Measurements from ENCODE around the gene CLDND1. TPM values are rescaled to one million over a fixed set of nuclear protein-coding genes. Genes with fewer than 3 reads are reported as not detected.

Gene CLDND1
- total RNA-seq, 2 experiments from 2014 or later, result 168 to 185 TPM

- H3K27me3 ChIP-seq (ENCODE audit: control insufficient read depth in 1 of 2, insufficient read depth in 2 of 2, low read length in 2 of 2), result no peaks in the 10 kb centered on the region
- H3K9me3 ChIP-seq (ENCODE audit: control insufficient read depth in 1 of 2, insufficient read depth in 1 of 2, low read length in 2 of 2), result no peaks in the 10 kb centered on the region
- H3K4me1 ChIP-seq (ENCODE audit: insufficient read depth, low read length), result peaks cover 46% of the 10 kb centered on the region
- no peaks in the 10 kb centered on the region for H3K9me3 Mint-ChIP-seq
- peak overlapping the region in 1 of 2 donors; percentile 90 for H3K27ac ChIP-seq (ENCODE audit: low read depth in 1 of 2, low read length in 2 of 2)
- ChIA-PET CTCF (no interaction called here), POLR2A (interaction anchor here (1.0 to 7.1 kb wide), 5 partner anchors 11 to 59 kb away, joined by 3 to 169 read pairs (median 35); partner anchors contain the start of genes CLDND1 and CPOX)
- ATAC-seq (ENCODE audit: poor library complexity) (no peak), DNase-seq (peak in 1 of 14 experiments; percentile 27)
- intact Hi-C loops (cut with DNase I, micrococcal nuclease), result no loop called here
- no peaks in the 10 kb centered on the region for H3K27me3 Mint-ChIP-seq
- peaks cover 79% of the 10 kb centered on the region for H3K4me1 Mint-ChIP-seq (ENCODE audit: low read depth)
- peaks cover 5% of the 10 kb centered on the region for H3K36me3 Mint-ChIP-seq (ENCODE audit: low read depth)
- H3K4me3 Mint-ChIP-seq, result peak overlapping the region; percentile 49
- H3K36me3 ChIP-seq (ENCODE audit: insufficient read depth, low read length), result no peaks in the 10 kb centered on the region
- peak overlapping the region; percentile 100 for H3K27ac Mint-ChIP-seq
- TF ChIP-seq, protein P1, sequence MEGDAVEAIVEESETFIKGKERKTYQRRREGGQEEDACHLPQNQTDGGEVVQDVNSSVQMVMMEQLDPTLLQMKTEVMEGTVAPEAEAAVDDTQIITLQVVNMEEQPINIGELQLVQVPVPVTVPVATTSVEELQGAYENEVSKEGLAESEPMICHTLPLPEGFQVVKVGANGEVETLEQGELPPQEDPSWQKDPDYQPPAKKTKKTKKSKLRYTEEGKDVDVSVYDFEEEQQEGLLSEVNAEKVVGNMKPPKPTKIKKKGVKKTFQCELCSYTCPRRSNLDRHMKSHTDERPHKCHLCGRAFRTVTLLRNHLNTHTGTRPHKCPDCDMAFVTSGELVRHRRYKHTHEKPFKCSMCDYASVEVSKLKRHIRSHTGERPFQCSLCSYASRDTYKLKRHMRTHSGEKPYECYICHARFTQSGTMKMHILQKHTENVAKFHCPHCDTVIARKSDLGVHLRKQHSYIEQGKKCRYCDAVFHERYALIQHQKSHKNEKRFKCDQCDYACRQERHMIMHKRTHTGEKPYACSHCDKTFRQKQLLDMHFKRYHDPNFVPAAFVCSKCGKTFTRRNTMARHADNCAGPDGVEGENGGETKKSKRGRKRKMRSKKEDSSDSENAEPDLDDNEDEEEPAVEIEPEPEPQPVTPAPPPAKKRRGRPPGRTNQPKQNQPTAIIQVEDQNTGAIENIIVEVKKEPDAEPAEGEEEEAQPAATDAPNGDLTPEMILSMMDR (IDR thresholded peaks at IDR 0.05), result no peak
- H3K4me3 ChIP-seq (ENCODE audit: low read length), result no peak overlapping the region
Observed at GRCh38 chr3:98565843-98566242, 43.1 kb upstream of the CLDND1 start.

DNA sequence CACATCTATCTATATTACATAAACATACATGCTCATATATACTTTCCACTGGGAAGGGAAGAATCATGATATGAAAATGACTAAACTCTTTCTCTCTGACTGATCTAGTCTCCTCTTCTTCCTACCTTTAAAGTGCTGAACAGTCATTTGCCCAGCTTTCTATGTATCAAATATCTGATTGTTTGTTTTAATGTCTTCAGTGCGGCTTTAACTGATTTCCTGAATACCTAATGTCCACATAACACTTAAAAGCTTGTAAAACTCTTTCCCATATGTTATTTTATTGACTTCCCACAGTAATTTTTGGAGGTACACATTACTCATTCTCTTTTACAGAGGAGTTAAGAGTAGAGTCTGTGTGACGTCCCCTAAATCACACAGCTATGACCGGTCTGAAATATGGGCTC lies 42.5 kb upstream of the CLDND1 start:
- H3K9me3 Mint-ChIP-seq, result no peaks in the 10 kb centered on the region
- peaks cover 46% of the 10 kb centered on the region for H3K4me1 ChIP-seq (ENCODE audit: insufficient read depth, low read length)
- H3K4me1 Mint-ChIP-seq (ENCODE audit: low read depth), result peaks cover 82% of the 10 kb centered on the region
- ChIA-PET CTCF (interaction anchor here (0.7 to 1.4 kb wide), 4 partner anchors 12 to 63 kb away, joined by 3 to 5 read pairs (median 3); partner anchors contain the start of gene CPOX), POLR2A (interaction anchor here (0.7 to 7.1 kb wide), 10 partner anchors 9 to 58 kb away, joined by 3 to 169 read pairs (median 7); partner anchors contain the start of genes CLDND1 and CPOX)
- peak overlapping the region; percentile 65 to 90 for H3K27ac ChIP-seq (ENCODE audit: low read depth in 1 of 2, low read length in 2 of 2)
- ATAC-seq (ENCODE audit: poor library complexity), result no peak
- intact Hi-C loops (cut with DNase I, micrococcal nuclease), result no loop called here
- H3K27me3 ChIP-seq (ENCODE audit: control insufficient read depth in 1 of 2, insufficient read depth in 2 of 2, low read length in 2 of 2), result no peaks in the 10 kb centered on the region
- peak overlapping the region; percentile 100 for H3K27ac Mint-ChIP-seq
- H3K4me3 ChIP-seq (ENCODE audit: low read length), result no peak overlapping the region
- TF ChIP-seq, protein P1 (IDR thresholded peaks at IDR 0.05), result no peak
- H3K27me3 Mint-ChIP-seq, result no peaks in the 10 kb centered on the region
- H3K36me3 ChIP-seq (ENCODE audit: insufficient read depth, low read length), result no peaks in the 10 kb centered on the region
- peaks cover 5% of the 10 kb centered on the region for H3K36me3 Mint-ChIP-seq (ENCODE audit: low read depth)
- peak overlapping the region; percentile 49 for H3K4me3 Mint-ChIP-seq
- DNase-seq, result peak in 1 of 14 experiments; percentile 35
- no peaks in the 10 kb centered on the region for H3K9me3 ChIP-seq (ENCODE audit: control insufficient read depth in 1 of 2, insufficient read depth in 1 of 2, low read length in 2 of 2)

- Mint-ChIP-seq H3K27ac (peak overlapping the region; percentile 100), H3K36me3 (ENCODE audit: low read depth) (peaks cover 5% of the 10 kb centered on the region), H3K4me3 (peak overlapping the region; percentile 61), H3K27me3 (no peaks in the 10 kb centered on the region), H3K9me3 (no peaks in the 10 kb centered on the region), H3K4me1 (ENCODE audit: low read depth) (peaks cover 83% of the 10 kb centered on the region)
- TF ChIP-seq, protein P1 (IDR thresholded peaks at IDR 0.05), result no peak
- Histone ChIP-seq H3K4me1 (ENCODE audit: insufficient read depth, low read length) (peaks cover 46% of the 10 kb centered on the region), H3K27ac (ENCODE audit: low read depth in 1 of 2, low read length in 2 of 2) (peak overlapping the region; percentile 77 to 90), H3K36me3 (ENCODE audit: insufficient read depth, low read length) (no peaks in the 10 kb centered on the region), H3K4me3 (ENCODE audit: low read length) (no peak overlapping the region), H3K9me3 (ENCODE audit: control insufficient read depth in 1 of 2, insufficient read depth in 1 of 2, low read length in 2 of 2) (no peaks in the 10 kb centered on the region), H3K27me3 (ENCODE audit: control insufficient read depth in 1 of 2, insufficient read depth in 2 of 2, low read length in 2 of 2) (no peaks in the 10 kb centered on the region)
- POLR2A ChIA-PET, result interaction anchor here (0.7 to 7.1 kb wide), 22 partner anchors 8 to 743 kb away, joined by 3 to 169 read pairs (median 6); partner anchors contain the start of genes CLDND1, CPOX and CRYBG3
- DNase-seq (peak in 11 of 14 experiments; percentile 12 to 86 (median 29)), ATAC-seq (ENCODE audit: poor library complexity) (peak; percentile 43)
- intact Hi-C loops (cut with DNase I, micrococcal nuclease), result loop anchor here in 1 of 2 experiments (5.0 kb wide), 1 partner anchor 33 kb away; no protein-coding TSS in a partner anchor
- CTCF ChIA-PET, result interaction anchor here (0.6 to 1.4 kb wide), 10 partner anchors 8 to 691 kb away, joined by 3 to 5 read pairs (median 3); partner anchors contain the start of gene CPOX
Observed at GRCh38 chr3:98564282-98565005, 41.7 kb upstream of the CLDND1 start.
